ENCODE data around the gene ZNF503.

GRCh38 chr10:75379817-75380216 is 21.7 kb downstream of the ZNF503 start:
- TF ChIP-seq CTCF (IDR thresholded peaks at IDR 0.05; ENCODE audit: insufficient read depth, low read length, poor library complexity, severe bottlenecking) (no peak), EZH2phosphoT487 (conservative IDR thresholded peaks at IDR 0.05; ENCODE audit: low read length) (no peak)
